ENCODE data around the gene AUTS2. TPM values are rescaled to one million over a fixed set of nuclear protein-coding genes. Genes with fewer than 3 reads are reported as not detected.

AUTS2 gene
- total RNA-seq, 3 donors from 2014 or later, result 31.5 to 94.3 (median 81.3) TPM

GRCh38 chr7:70334295-70334694 lies 736.0 kb downstream of the AUTS2 start:
- Histone ChIP-seq H3K9me3 (no peaks in the 10 kb centered on the region), H3K27me3 (no peaks in the 10 kb centered on the region), H3K4me1 (no peaks in the 10 kb centered on the region), H3K27ac (no peak overlapping the region), H3K36me3 (no peaks in the 10 kb centered on the region), H3K4me3 (no peak overlapping the region)
- intact Hi-C loops (cut with DNase I; ENCODE audit: low total_unique reads), result no loop called here
- no peak for TF ChIP-seq POLR2A (IDR thresholded peaks at IDR 0.05)
- TF ChIP-seq POLR2AphosphoS5 (IDR thresholded peaks at IDR 0.05), result no peak
- no peak for TF ChIP-seq CTCF (IDR thresholded peaks at IDR 0.05)
- no peak for DNase-seq (ENCODE audit: low spot score in 2 of 2)

DNA sequence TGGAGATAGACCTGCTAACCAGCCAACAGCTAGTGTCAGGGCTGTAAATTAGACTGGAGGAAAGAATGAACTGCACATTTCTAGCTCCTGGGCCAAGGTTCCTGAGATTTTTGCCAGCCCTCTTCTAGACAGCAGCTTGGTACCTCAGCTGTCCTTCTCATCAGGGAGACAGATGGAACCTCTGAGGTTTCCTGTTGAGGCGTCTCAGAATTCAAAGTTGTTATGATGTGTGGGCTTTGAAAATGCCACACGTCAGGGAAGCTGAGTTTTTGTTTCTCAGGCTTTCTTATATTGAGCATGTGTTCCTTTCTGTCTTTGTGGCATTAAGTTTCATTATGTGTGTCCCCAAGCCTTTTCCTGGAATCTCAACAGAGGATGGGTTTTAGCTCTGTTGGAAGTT lies 736.6 kb downstream of the AUTS2 start:
- H3K36me3 ChIP-seq, result no peaks in the 10 kb centered on the region
- no peaks in the 10 kb centered on the region for H3K9me3 ChIP-seq
- H3K27ac ChIP-seq, result no peak overlapping the region
- TF ChIP-seq POLR2A (IDR thresholded peaks at IDR 0.05) (no peak), POLR2AphosphoS5 (IDR thresholded peaks at IDR 0.05) (no peak), CTCF (IDR thresholded peaks at IDR 0.05) (no peak)
- intact Hi-C loops (cut with DNase I; ENCODE audit: low total_unique reads), result no loop called here
- no peaks in the 10 kb centered on the region for H3K27me3 ChIP-seq
- H3K4me3 ChIP-seq, result no peak overlapping the region
- DNase-seq (ENCODE audit: low spot score in 2 of 2), result no peak
- H3K4me1 ChIP-seq, result no peaks in the 10 kb centered on the region

GRCh38 chr7:70336536-70336935 lies 738.3 kb downstream of the AUTS2 start:
- intact Hi-C loops (cut with DNase I; ENCODE audit: low total_unique reads), result no loop called here
- Histone ChIP-seq H3K4me3 (no peak overlapping the region), H3K36me3 (no peaks in the 10 kb centered on the region), H3K27me3 (no peaks in the 10 kb centered on the region), H3K9me3 (no peaks in the 10 kb centered on the region), H3K4me1 (no peaks in the 10 kb centered on the region), H3K27ac (no peak overlapping the region)
- TF ChIP-seq POLR2AphosphoS5 (IDR thresholded peaks at IDR 0.05) (no peak), CTCF (IDR thresholded peaks at IDR 0.05) (no peak), POLR2A (IDR thresholded peaks at IDR 0.05) (no peak)
- DNase-seq (ENCODE audit: low spot score in 2 of 2), result no peak

GRCh38 chr7:70338015-70338414 lies 739.7 kb downstream of the AUTS2 start:
- Histone ChIP-seq H3K9me3 (no peaks in the 10 kb centered on the region), H3K4me1 (no peaks in the 10 kb centered on the region), H3K27me3 (no peaks in the 10 kb centered on the region), H3K4me3 (no peak overlapping the region), H3K27ac (no peak overlapping the region), H3K36me3 (no peaks in the 10 kb centered on the region)
- no peak for DNase-seq (ENCODE audit: low spot score in 2 of 2)
- intact Hi-C loops (cut with DNase I; ENCODE audit: low total_unique reads), result no loop called here
- no peak for TF ChIP-seq CTCF (IDR thresholded peaks at IDR 0.05)
- TF ChIP-seq POLR2AphosphoS5 (IDR thresholded peaks at IDR 0.05), result no peak
- TF ChIP-seq POLR2A (IDR thresholded peaks at IDR 0.05), result no peak

DNA sequence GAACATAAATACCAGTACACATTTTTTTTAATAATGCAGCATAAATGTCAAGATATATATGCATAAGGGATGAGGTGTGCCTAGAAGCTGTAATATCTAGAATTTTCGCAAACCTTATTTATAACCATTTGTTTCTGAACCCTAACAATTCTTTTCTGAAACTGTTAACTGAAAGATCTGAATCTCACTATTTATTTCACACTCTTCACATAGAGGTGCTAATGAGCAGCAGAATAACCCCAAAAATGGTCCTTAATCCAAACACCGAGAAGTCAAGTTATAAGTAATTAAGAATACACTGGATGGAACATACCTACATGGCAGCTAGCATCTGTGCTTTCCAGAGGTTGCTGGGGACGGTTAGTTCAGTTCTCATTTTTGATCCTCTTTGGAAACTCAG lies 742.0 kb downstream of the AUTS2 start:
- H3K4me1 ChIP-seq, result no peaks in the 10 kb centered on the region
- no peak for DNase-seq (ENCODE audit: low spot score in 2 of 2)
- no peak overlapping the region for H3K27ac ChIP-seq
- TF ChIP-seq POLR2AphosphoS5 (IDR thresholded peaks at IDR 0.05) (no peak), CTCF (IDR thresholded peaks at IDR 0.05) (no peak), POLR2A (IDR thresholded peaks at IDR 0.05) (no peak)
- no peak overlapping the region for H3K4me3 ChIP-seq
- intact Hi-C loops (cut with DNase I; ENCODE audit: low total_unique reads), result no loop called here
- no peaks in the 10 kb centered on the region for H3K36me3 ChIP-seq
- H3K27me3 ChIP-seq, result no peaks in the 10 kb centered on the region
- no peaks in the 10 kb centered on the region for H3K9me3 ChIP-seq

Data from breast epithelium (tissue), 4 donors.